Measurements from ENCODE around the gene HSD11B1.

Gene HSD11B1

GRCh38 chr1:209729436-209729835, 24.8 kb downstream of the HSD11B1 start:
- H3K9me3 Mint-ChIP-seq: peaks cover 6% of the 10 kb centered on the region
- H3K4me1 Mint-ChIP-seq (ENCODE audit: low read depth): peaks cover 51% of the 10 kb centered on the region

GRCh38 chr1:209732725-209733124, 28.1 kb downstream of the HSD11B1 start:
- H3K9me3 Mint-ChIP-seq: peaks cover 6% of the 10 kb centered on the region

More at GRCh38 chr1:209729436-209729835, 24.8 kb downstream of the HSD11B1 start:
- Mint-ChIP-seq H3K36me3 (ENCODE audit: low read depth) (no peaks in the 10 kb centered on the region), H3K27me3 (no peaks in the 10 kb centered on the region), H3K27ac (no peak overlapping the region), H3K4me3 (no peak overlapping the region)

GRCh38 chr1:209733409-209734192, 29.0 kb downstream of the HSD11B1 start:
- peaks cover 46% of the 10 kb centered on the region for H3K4me1 Mint-ChIP-seq (ENCODE audit: low read depth)
- peak overlapping the region; percentile 6 for H3K4me3 Mint-ChIP-seq
- peak overlapping the region; percentile 61 for H3K27ac Mint-ChIP-seq
- H3K36me3 Mint-ChIP-seq (ENCODE audit: low read depth): peaks cover 4% of the 10 kb centered on the region
- H3K27me3 Mint-ChIP-seq: no peaks in the 10 kb centered on the region
- peaks cover 6% of the 10 kb centered on the region for H3K9me3 Mint-ChIP-seq

More at GRCh38 chr1:209732725-209733124, 28.1 kb downstream of the HSD11B1 start:
- Mint-ChIP-seq H3K27ac (no peak overlapping the region), H3K4me1 (ENCODE audit: low read depth) (peaks cover 48% of the 10 kb centered on the region), H3K27me3 (no peaks in the 10 kb centered on the region), H3K36me3 (ENCODE audit: low read depth) (peaks cover 4% of the 10 kb centered on the region), H3K4me3 (no peak overlapping the region)

GRCh38 chr1:209736490-209737117, 32.0 kb downstream of the HSD11B1 start:
- Mint-ChIP-seq H3K27me3 (no peaks in the 10 kb centered on the region), H3K27ac (peak overlapping the region; percentile 78), H3K9me3 (no peaks in the 10 kb centered on the region), H3K36me3 (ENCODE audit: low read depth) (peaks cover 4% of the 10 kb centered on the region), H3K4me3 (no peak overlapping the region), H3K4me1 (ENCODE audit: low read depth) (peaks cover 49% of the 10 kb centered on the region)

GRCh38 chr1:209737118-209737505, 32.5 kb downstream of the HSD11B1 start:
- Mint-ChIP-seq H3K36me3 (ENCODE audit: low read depth) (peaks cover 4% of the 10 kb centered on the region), H3K4me3 (no peak overlapping the region), H3K9me3 (no peaks in the 10 kb centered on the region), H3K27ac (peak overlapping the region; percentile 78), H3K4me1 (ENCODE audit: low read depth) (peaks cover 53% of the 10 kb centered on the region), H3K27me3 (no peaks in the 10 kb centered on the region)

- no peak overlapping the region for H3K4me3 Mint-ChIP-seq
- H3K4me1 Mint-ChIP-seq (ENCODE audit: low read depth): peaks cover 56% of the 10 kb centered on the region
- H3K36me3 Mint-ChIP-seq (ENCODE audit: low read depth): peaks cover 4% of the 10 kb centered on the region
- no peak overlapping the region for H3K27ac Mint-ChIP-seq
- no peaks in the 10 kb centered on the region for H3K9me3 Mint-ChIP-seq
- no peaks in the 10 kb centered on the region for H3K27me3 Mint-ChIP-seq
These were observed 33.6 kb downstream of the HSD11B1 start for GRCh38 chr1:209738270-209738669.

GRCh38 chr1:209741193-209741592, 36.5 kb downstream of the HSD11B1 start:
- Mint-ChIP-seq H3K4me3 (no peak overlapping the region), H3K36me3 (ENCODE audit: low read depth) (no peaks in the 10 kb centered on the region), H3K9me3 (no peaks in the 10 kb centered on the region), H3K27ac (no peak overlapping the region), H3K4me1 (ENCODE audit: low read depth) (peaks cover 37% of the 10 kb centered on the region), H3K27me3 (no peaks in the 10 kb centered on the region)

GRCh38 chr1:209741889-209742288, 37.2 kb downstream of the HSD11B1 start:
- Mint-ChIP-seq H3K27me3 (no peaks in the 10 kb centered on the region), H3K9me3 (no peaks in the 10 kb centered on the region), H3K4me3 (no peak overlapping the region), H3K27ac (peak overlapping the region; percentile 6), H3K36me3 (ENCODE audit: low read depth) (no peaks in the 10 kb centered on the region), H3K4me1 (ENCODE audit: low read depth) (peaks cover 37% of the 10 kb centered on the region)

- H3K4me3 Mint-ChIP-seq: no peak overlapping the region
- H3K4me1 Mint-ChIP-seq (ENCODE audit: low read depth): peaks cover 38% of the 10 kb centered on the region
- no peaks in the 10 kb centered on the region for H3K27me3 Mint-ChIP-seq
- no peak overlapping the region for H3K27ac Mint-ChIP-seq
- H3K9me3 Mint-ChIP-seq: no peaks in the 10 kb centered on the region
- H3K36me3 Mint-ChIP-seq (ENCODE audit: low read depth): no peaks in the 10 kb centered on the region
These were observed 37.9 kb downstream of the HSD11B1 start for GRCh38 chr1:209742409-209743144.

- Mint-ChIP-seq H3K27me3 (no peaks in the 10 kb centered on the region), H3K27ac (no peak overlapping the region), H3K36me3 (ENCODE audit: low read depth) (no peaks in the 10 kb centered on the region), H3K9me3 (no peaks in the 10 kb centered on the region), H3K4me3 (no peak overlapping the region), H3K4me1 (ENCODE audit: low read depth) (peaks cover 43% of the 10 kb centered on the region)
These were observed 38.5 kb downstream of the HSD11B1 start for GRCh38 chr1:209743145-209743482.

- no peaks in the 10 kb centered on the region for H3K9me3 Mint-ChIP-seq
- H3K4me3 Mint-ChIP-seq: peak overlapping the region; percentile 5
- no peaks in the 10 kb centered on the region for H3K36me3 Mint-ChIP-seq (ENCODE audit: low read depth)
- H3K4me1 Mint-ChIP-seq (ENCODE audit: low read depth): peaks cover 73% of the 10 kb centered on the region
- H3K27ac Mint-ChIP-seq: peak overlapping the region; percentile 85
- H3K27me3 Mint-ChIP-seq: no peaks in the 10 kb centered on the region
These were observed 42.0 kb downstream of the HSD11B1 start for GRCh38 chr1:209746451-209747165.

- Mint-ChIP-seq H3K4me3 (peak overlapping the region; percentile 43), H3K9me3 (no peaks in the 10 kb centered on the region), H3K4me1 (ENCODE audit: low read depth) (peaks cover 75% of the 10 kb centered on the region), H3K27ac (peak overlapping the region; percentile 85), H3K36me3 (ENCODE audit: low read depth) (no peaks in the 10 kb centered on the region), H3K27me3 (no peaks in the 10 kb centered on the region)
These were observed 43.1 kb downstream of the HSD11B1 start for GRCh38 chr1:209747580-209748262.

- H3K27me3 Mint-ChIP-seq: no peaks in the 10 kb centered on the region
- no peak overlapping the region for H3K4me3 Mint-ChIP-seq
- H3K36me3 Mint-ChIP-seq (ENCODE audit: low read depth): no peaks in the 10 kb centered on the region
- H3K27ac Mint-ChIP-seq: peak overlapping the region; percentile 88
- no peaks in the 10 kb centered on the region for H3K9me3 Mint-ChIP-seq
- peaks cover 76% of the 10 kb centered on the region for H3K4me1 Mint-ChIP-seq (ENCODE audit: low read depth)
These were observed 44.0 kb downstream of the HSD11B1 start for GRCh38 chr1:209748620-209749019.

GRCh38 chr1:209749205-209749604, 44.6 kb downstream of the HSD11B1 start:
- Mint-ChIP-seq H3K27ac (peak overlapping the region; percentile 85), H3K4me1 (ENCODE audit: low read depth) (peaks cover 80% of the 10 kb centered on the region), H3K36me3 (ENCODE audit: low read depth) (no peaks in the 10 kb centered on the region), H3K27me3 (no peaks in the 10 kb centered on the region), H3K4me3 (peak overlapping the region; percentile 40), H3K9me3 (no peaks in the 10 kb centered on the region)

All from stimulated activated naive CD8-positive, alpha-beta T cell treated with anti-CD3 and anti-CD28 coated beads, Interleukin-15, Interleukin-2, amounts not matched to agents 100 ng/mL and 50 ng/mL, for 24 hours (primary cell).